GM19455 (cell line): Measurements from ENCODE around the gene NAPSA.
A peak's percentile ranks its signal among the peaks of the same experiment; 100 is the strongest.

ENCODE experiments used
- ATAC-seq: cut with Tn5 transposase; IDR thresholded peaks from one replicate; pipeline ENCODE4 v1.9.1; 2021; ENCODE audit not compliant: unreplicated experiment

The NAPSA gene

GRCh38 chr19:50384685-50385535 lies 19.5 kb upstream of the NAPSA start:
- no peak for ATAC-seq

- peak; percentile 74 for ATAC-seq
Measured at GRCh38 chr19:50383852-50384684, 18.6 kb upstream of the NAPSA start, which contains the start of gene POLD1. Gene POLD1 (plus strand): TSS chr19:50384347. CDS start chr19:50398852, 14,505 bp downstream.

GRCh38 chr19:50383001-50383851 lies 17.8 kb upstream of the NAPSA start:
- no peak for ATAC-seq

GRCh38 chr19:50381881-50382729 lies 16.7 kb upstream of the NAPSA start:
- ATAC-seq, result no peak

GRCh38 chr19:50380751-50381151 lies 15.3 kb upstream of the NAPSA start:
- ATAC-seq, result no peak

- no peak for ATAC-seq
Measured at GRCh38 chr19:50380137-50380536, 14.7 kb upstream of the NAPSA start.

GRCh38 chr19:50379602-50380001 lies 14.2 kb upstream of the NAPSA start:
- ATAC-seq, result no peak

GRCh38 chr19:50378863-50379236 lies 13.4 kb upstream of the NAPSA start:
- no peak for ATAC-seq

- no peak for ATAC-seq
Measured at GRCh38 chr19:50378169-50378862, 12.9 kb upstream of the NAPSA start.

- no peak for ATAC-seq
Measured at GRCh38 chr19:50377517-50377916, 12.1 kb upstream of the NAPSA start.

GRCh38 chr19:50377051-50377461 lies 11.6 kb upstream of the NAPSA start:
- ATAC-seq, result no peak

- peak; percentile 79 for ATAC-seq
Measured at GRCh38 chr19:50376166-50377050, 11.0 kb upstream of the NAPSA start, which contains the start of gene NR1H2. Gene NR1H2 (plus strand): TSS chr19:50376457. CDS start chr19:50377606, 1,149 bp downstream.

- no peak for ATAC-seq
Measured at GRCh38 chr19:50371914-50372475, 6.6 kb upstream of the NAPSA start.

GRCh38 chr19:50368649-50369570 lies 3.5 kb upstream of the NAPSA start:
- ATAC-seq, result no peak

- no peak for ATAC-seq
Measured at GRCh38 chr19:50362656-50363424, 2.6 kb downstream of the NAPSA start.

- ATAC-seq, result no peak
Measured at GRCh38 chr19:50362030-50362412, 3.4 kb downstream of the NAPSA start.
